SU-DHL-6 (cell line): ENCODE measurements around the gene RBBP9.
"Not testable (repeated sequence)": the region's sequence is repeated elsewhere in the genome, so short reads cannot be mapped to it uniquely, and the experiment has no call there.

Source experiments
- H2AFZ ChIP-seq: fragments of 200-600 bp; sonication (generic); 2 replicates; pipeline ENCODE4 v1.6.1; 2014; ENCODE audit warnings: low read depth, mild to moderate bottlenecking, moderate library complexity, mixed read lengths, antibody characterized with exemption, low read length; ENCODE audit not compliant: severe bottlenecking
- H3F3A ChIP-seq: fragments of 200-600 bp; shearing (Covaris generic); 2 replicates; pipeline ENCODE4 v1.6.0; 2016; ENCODE audit warnings: antibody characterized with exemption, mild to moderate bottlenecking; ENCODE audit not compliant: insufficient read depth
- H3K27ac ChIP-seq: fragments of 200-600 bp; sonication (generic); 2 replicates; pipeline ENCODE4 v1.5.1; 2016; ENCODE audit warnings: low read depth, mild to moderate bottlenecking, low read length, moderate library complexity, mixed read lengths
- H3K27me3 ChIP-seq: fragments of 200-600 bp; sonication (generic), shearing (Covaris generic); 2 replicates; pipeline ENCODE4 v1.6.0; 2014; ENCODE audit warnings: mild to moderate bottlenecking, low read length
- H3K36me3 ChIP-seq: fragments of 200-600 bp; sonication (generic); 2 replicates; pipeline ENCODE4 v1.6.1; 2014; ENCODE audit warnings: mild to moderate bottlenecking, low read length, mixed read lengths
- H3K4me2 ChIP-seq: fragments of 300-600, 200-600 bp; shearing (Covaris generic), sonication (generic); 2 replicates; pipeline ENCODE4 v1.6.0; 2014; ENCODE audit warnings: low read length, low read depth, mild to moderate bottlenecking; ENCODE audit not compliant: poor library complexity, severe bottlenecking
- H3K4me3 ChIP-seq: fragments of 200-600 bp; sonication (generic); 2 replicates; pipeline ENCODE4 v1.5.1; 2014; ENCODE audit warnings: antibody characterized with exemption, low read length, mild to moderate bottlenecking, mixed read lengths; ENCODE audit not compliant: insufficient read depth, poor library complexity, severe bottlenecking
- H3K79me2 ChIP-seq: fragments of 200-600 bp; sonication (generic); 2 replicates; pipeline ENCODE4 v1.6.1; 2014; ENCODE audit warnings: mild to moderate bottlenecking, low read length, moderate library complexity; ENCODE audit not compliant: insufficient read depth
- H3K9ac ChIP-seq: fragments of 200-600 bp; sonication (generic); 2 replicates; pipeline ENCODE4 v1.7.0; 2014; ENCODE audit warnings: mild to moderate bottlenecking, low read length
- H3K9me2 ChIP-seq: fragments of 200-600 bp; sonication (generic); replicated peaks from 2 replicates; pipeline ENCODE4 v1.6.1; 2014; ENCODE audit warnings: low read length; ENCODE audit not compliant: insufficient read depth
- H3K9me3 ChIP-seq: fragments of 200-600 bp; sonication (generic); 2 replicates; pipeline ENCODE4 v1.6.1; 2014; ENCODE audit warnings: low read length, mixed read lengths; ENCODE audit not compliant: insufficient read depth
- H4K20me1 ChIP-seq: fragments of 200-600 bp; sonication (generic); 2 replicates; pipeline ENCODE4 v1.6.1; 2014; ENCODE audit warnings: low read depth, mild to moderate bottlenecking, antibody characterized with exemption, low read length, moderate library complexity, mixed read lengths
- CTCF ChIP-seq: fragments of 200-600 bp; sonication (generic); IDR thresholded peaks from one replicate; pipeline ENCODE4 v1.5.1; 2017; ENCODE audit warnings: antibody characterized with exemption, mild to moderate bottlenecking, low read length, moderate library complexity; ENCODE audit not compliant: insufficient read depth, poor library complexity, severe bottlenecking
- EZH2phosphoT487 ChIP-seq: fragments of 200-600 bp; sonication (generic), shearing (Covaris generic); conservative IDR thresholded peaks from 2 replicates; pipeline ENCODE4 v1.6.1; 2018; ENCODE audit warnings: mild to moderate bottlenecking, antibody characterized with exemption, low read length, moderate library complexity, mixed read lengths

Gene RBBP9

GRCh38 chr20:18529041-18529440 lies 32.0 kb upstream of the RBBP9 start:
- TF ChIP-seq CTCF, result no peak
- no peak for TF ChIP-seq EZH2phosphoT487
- Histone ChIP-seq H3K27ac (no peak overlapping the region), H3K79me2 (no peaks in the 10 kb centered on the region), H3K36me3 (peaks cover 24% of the 10 kb centered on the region), H3K27me3 (no peaks in the 10 kb centered on the region), H2AFZ (no peak overlapping the region), H3K4me2 (no peak overlapping the region), H4K20me1 (no peaks in the 10 kb centered on the region), H3K9me3 (no peaks in the 10 kb centered on the region), H3K4me3 (no peak overlapping the region), H3F3A (no peaks in the 10 kb centered on the region), H3K9ac (no peak overlapping the region), H3K9me2 (no peaks in the 10 kb centered on the region)

GRCh38 chr20:18527836-18528235 lies 30.8 kb upstream of the RBBP9 start:
- Histone ChIP-seq H3F3A (no peaks in the 10 kb centered on the region), H3K36me3 (peaks cover 19% of the 10 kb centered on the region), H3K27me3 (no peaks in the 10 kb centered on the region), H3K4me3 (no peak overlapping the region), H4K20me1 (no peaks in the 10 kb centered on the region), H3K27ac (no peak overlapping the region), H3K79me2 (no peaks in the 10 kb centered on the region), H2AFZ (no peak overlapping the region), H3K9me3 (no peaks in the 10 kb centered on the region), H3K9ac (no peak overlapping the region), H3K9me2 (no peaks in the 10 kb centered on the region), H3K4me2 (no peak overlapping the region)
- TF ChIP-seq CTCF (no peak), EZH2phosphoT487 (no peak)

GRCh38 chr20:18527339-18527738 lies 30.3 kb upstream of the RBBP9 start:
- TF ChIP-seq EZH2phosphoT487 (no peak), CTCF (no peak)
- no peak overlapping the region for H2AFZ ChIP-seq
- no peaks in the 10 kb centered on the region for H3F3A ChIP-seq
- H3K79me2 ChIP-seq, result no peaks in the 10 kb centered on the region
- no peak overlapping the region for H3K27ac ChIP-seq
- no peaks in the 10 kb centered on the region for H3K9me2 ChIP-seq
- no peaks in the 10 kb centered on the region for H3K27me3 ChIP-seq
- no peaks in the 10 kb centered on the region for H3K9me3 ChIP-seq
- H3K9ac ChIP-seq, result no peak overlapping the region
- no peaks in the 10 kb centered on the region for H4K20me1 ChIP-seq
- no peak overlapping the region for H3K4me3 ChIP-seq
- no peak overlapping the region for H3K4me2 ChIP-seq
- peaks cover 19% of the 10 kb centered on the region for H3K36me3 ChIP-seq

- not testable (repeated sequence) for H4K20me1 ChIP-seq, H3K9ac ChIP-seq, H3K9me2 ChIP-seq, H3K4me3 ChIP-seq, H3K4me2 ChIP-seq, H2AFZ ChIP-seq, H3K27ac ChIP-seq, H3K9me3 ChIP-seq, H3F3A ChIP-seq, H3K79me2 ChIP-seq, H3K27me3 ChIP-seq
- H3K36me3 ChIP-seq, result peaks cover 14% of the 10 kb centered on the region
These were observed 29.7 kb upstream of the RBBP9 start for GRCh38 chr20:18526761-18527160.
